ENCODE measurements around the gene ZNF415.
A peak's percentile ranks its signal among the peaks of the same experiment; 100 is the strongest.
"Not testable (repeated sequence)": the region's sequence is repeated elsewhere in the genome, so short reads cannot be mapped to it uniquely, and the experiment has no call there.

The ZNF415 gene

GRCh38 chr19:53102206-53102755 is 30.4 kb downstream of the ZNF415 start:
- DNase-seq, result peak in 1 of 2 donors; percentile 4

DNA sequence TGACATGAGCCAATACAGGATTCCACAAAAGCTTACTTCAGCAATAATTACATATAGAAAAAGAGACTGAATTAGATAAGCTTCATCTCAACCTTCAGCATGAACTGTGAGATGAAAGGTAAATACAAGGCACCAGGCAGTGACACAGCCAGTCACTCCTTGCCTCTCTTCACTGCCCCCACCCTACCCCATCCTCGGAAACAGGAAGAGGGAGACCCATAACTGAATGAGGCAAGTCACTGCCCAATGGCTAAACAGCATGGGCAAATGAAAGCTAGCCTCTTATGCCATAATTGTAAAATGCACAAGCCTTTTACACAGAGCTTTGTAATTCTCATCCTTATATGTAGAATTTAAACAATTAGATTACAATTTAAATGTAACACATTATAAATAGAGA is 31.2 kb downstream of the ZNF415 start:
- peak in 1 of 2 donors; percentile 8 for DNase-seq

DNA sequence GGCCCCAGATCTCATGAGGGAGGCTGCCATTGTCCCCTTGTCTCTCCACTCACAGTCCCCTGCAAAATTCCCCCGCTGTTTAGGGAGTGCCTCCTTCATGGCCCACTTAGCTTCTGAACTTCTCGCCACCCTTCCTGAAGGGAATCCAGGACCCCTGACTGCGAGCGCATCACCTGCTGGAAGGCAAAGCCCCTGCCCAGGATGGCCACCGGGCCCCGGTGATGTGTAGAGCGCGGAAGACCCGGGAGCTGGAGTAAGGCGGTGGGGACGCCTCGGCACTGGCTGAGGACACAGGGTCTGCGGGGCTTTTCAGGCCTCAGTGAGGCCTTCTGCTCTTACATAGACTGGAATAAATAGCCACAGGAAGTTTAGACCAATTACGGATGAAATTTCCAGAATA is 34.1 kb downstream of the ZNF415 start:
- DNase-seq, result not testable (repeated sequence)

DNA sequence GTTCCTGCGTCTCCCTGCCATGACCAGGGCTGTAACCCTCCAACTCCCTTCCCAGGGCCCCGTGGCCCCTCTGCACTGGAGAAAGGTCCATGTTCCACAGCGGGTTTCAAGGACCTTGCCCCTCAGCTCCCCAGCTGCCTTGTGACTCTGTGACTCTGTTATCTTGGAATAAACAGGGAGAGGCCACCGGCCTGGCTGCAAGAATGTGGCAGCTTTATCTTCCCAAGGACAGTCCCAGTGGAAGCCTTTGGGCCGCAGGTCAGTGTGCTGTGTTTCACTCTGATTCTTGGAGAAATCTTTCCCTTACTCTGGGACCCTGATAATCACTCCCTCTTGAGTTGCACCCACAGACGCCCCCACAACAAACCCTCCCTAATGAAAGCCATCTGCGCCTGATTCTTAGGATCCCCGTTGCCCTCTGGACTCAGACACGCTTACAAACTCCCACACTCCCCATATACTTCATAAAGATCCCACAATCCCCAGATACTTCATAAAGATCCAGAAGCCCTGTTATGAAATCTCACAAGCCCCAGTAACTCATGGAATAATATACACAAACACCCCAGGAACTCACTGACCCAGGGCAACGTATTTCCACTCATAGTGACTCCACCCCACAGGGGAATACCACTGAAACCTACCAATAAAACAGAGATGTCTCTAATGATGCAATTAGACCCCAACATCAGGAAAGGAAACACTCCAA is 35.6 kb downstream of the ZNF415 start:
- DNase-seq, result not testable (repeated sequence)

DNA sequence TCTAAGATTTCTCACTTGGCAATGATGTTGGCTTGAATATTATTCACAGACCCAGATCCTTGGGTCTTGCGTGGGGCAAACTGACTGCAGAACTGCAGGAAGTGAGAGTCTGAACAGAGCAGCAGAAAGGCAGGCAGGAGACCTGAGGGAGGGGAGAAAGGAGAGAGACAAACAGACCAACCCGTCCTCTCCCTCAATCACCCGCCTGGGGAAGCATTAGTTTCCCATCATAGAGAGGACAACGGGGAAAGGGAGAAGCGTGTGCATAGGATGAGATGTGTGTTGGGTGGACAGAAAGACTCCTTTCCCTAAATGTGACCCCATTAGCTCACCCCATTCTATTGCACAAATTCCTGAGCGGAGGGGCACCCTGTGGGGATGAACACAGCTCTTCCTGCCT is 36.1 kb downstream of the ZNF415 start:
- DNase-seq, result not testable (repeated sequence)

DNA sequence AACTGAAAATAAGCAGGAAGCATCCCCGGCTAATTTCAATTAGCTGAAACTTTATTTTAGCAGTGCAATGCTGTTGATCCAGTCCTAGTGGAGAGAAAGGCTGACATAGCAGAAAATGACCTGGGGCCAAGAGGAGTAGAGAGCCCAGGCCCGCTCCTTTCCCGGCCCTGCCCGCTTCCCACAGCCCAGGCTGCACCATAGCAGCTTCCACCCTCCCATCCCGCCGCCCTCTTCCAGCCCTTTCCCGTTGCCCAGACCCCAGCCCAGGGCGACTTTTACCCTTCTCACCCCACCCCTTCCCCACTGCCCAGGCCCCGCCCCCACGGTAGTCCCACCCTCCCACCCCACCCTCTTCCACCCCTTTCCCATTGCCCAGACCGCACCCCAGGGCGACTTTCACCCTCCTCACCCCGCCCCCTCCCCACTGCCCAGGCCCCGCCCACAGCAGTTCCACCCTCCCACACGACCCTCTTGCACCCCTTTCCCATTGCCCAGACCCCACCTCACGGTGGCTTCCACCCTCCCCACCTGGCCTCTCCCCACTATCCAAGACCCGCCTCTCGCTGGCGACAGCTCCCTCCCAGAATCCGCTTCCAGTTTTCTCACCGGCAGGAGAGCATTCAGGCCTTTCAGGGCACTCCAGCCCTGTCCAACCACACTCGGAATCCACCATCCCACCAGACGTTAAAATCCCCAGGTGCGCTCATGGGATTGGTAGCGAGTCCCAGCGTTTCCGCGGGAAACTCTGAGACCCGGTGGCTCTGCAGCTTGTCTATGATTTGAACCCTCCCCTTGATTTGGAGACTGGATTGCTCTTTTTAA is 37.7 kb downstream of the ZNF415 start:
- DNase-seq, result no peak

DNA sequence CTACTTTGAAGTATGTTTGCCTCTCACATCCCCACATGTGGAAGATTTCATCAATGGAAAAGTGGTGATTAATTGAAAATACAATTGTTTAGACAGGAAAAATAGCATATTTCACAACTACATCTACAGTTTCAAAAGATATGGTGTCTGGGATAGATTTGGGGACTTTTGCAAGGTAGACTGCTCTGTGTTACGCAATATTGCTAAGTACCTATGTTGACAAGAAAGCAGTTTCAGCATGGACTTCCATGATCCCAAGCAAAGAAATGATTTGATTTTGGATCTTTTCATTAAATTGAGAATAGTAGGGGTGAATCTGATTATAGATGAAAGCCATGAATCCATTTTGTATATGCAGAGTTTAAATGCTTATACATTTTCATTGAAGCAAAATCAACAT is 40.0 kb downstream of the ZNF415 start:
- DNase-seq, result no peak

- no peak for DNase-seq
Observed at GRCh38 chr19:53091413-53092254, 41.1 kb downstream of the ZNF415 start.

GRCh38 chr19:53088091-53088490 is 44.6 kb downstream of the ZNF415 start:
- DNase-seq, result no peak

DNA sequence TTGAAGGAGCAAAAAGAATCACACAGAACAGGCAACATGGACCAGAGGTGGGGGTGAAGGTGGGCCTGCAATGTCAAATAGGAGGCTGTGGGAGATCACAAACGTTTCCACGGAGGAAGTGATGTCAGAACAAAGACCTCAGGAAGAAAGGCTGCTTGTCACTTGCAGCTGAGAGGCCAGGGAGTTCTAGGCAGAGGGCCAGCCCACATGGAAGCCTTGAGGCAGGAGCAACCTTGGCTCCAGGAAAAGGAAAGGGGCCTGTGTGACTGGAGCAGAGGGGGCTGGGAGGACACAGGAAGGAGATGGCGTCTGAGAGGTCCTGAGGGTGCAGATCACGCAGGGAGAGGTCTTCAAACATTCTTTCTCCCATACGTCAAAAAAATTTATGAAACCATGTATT is 45.8 kb downstream of the ZNF415 start:
- no peak for DNase-seq

GRCh38 chr19:53085496-53085895 is 47.2 kb downstream of the ZNF415 start:
- no peak for DNase-seq

GRCh38 chr19:53082929-53083328 is 49.8 kb downstream of the ZNF415 start:
- no peak for DNase-seq

DNA sequence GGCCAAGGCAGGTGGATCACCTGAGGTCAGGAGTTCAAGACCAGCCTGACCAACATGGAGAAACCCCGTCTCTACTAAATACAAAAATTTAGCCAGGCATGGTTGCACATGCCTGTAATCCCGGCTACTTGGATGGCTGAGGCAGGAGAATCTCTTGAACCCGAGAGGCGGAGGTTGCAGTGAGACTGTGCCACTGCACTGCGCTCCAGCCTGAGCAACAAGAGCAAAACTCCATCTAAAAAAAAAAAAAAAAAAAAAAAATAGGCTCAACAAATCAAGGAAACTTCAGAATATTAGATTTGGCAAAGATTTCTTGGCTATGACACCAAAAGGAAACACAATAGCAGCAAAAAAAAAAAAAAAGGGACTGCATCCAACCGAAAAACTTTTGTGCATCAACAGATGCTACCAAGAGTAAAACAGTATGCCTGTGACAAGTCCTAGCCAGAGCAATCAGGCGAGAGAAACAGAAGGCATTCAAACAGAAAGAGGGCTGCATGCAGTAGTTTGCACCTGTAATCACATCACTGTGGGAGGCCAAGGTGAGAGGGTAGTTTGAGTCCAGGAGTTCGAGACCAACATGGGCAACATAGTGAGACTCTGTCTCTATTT is 53.3 kb downstream of the ZNF415 start:
- no peak for DNase-seq

GRCh38 chr19:53078668-53079067 is 54.0 kb downstream of the ZNF415 start:
- DNase-seq, result no peak

DNA sequence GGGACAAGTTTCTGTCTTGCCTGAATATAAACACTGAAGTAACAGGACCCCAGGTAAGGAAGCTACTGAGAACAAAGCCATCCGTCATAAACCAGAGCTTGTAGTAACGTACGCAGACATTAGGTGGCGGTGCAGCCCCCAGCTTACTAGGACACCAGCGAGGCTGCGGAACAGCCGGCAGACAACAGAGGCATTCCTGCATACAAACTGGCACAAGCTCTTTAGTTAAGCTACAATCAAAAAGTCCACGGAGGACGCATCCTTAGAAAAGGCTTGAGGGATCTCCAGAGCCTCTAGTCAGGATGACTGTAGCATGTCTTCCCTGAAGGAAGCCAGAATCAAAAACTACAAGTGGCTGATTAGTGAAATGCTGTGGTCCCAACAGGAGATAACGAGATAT is 55.7 kb downstream of the ZNF415 start:
- peak in 1 of 2 donors; percentile 19 for DNase-seq

DNA sequence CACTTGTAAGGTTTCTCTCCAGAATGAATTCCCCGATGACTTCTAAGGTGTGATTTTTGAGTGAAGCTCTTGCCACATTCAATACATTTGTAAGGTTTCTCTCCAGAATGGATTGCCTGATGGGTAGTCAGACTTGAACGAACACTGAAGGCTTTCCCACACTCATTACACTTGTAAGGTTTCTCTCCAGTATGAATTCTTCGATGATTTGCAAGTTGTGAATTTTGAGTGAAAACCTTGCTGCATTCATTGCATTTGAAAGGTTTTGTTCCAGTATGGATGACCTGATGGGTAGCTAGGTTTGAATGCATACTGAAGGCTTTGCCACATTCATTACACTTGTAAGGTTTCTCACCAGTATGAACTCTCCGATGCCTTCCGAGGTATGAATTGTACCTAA is 63.9 kb downstream of the ZNF415 start:
- no peak for DNase-seq

DNA sequence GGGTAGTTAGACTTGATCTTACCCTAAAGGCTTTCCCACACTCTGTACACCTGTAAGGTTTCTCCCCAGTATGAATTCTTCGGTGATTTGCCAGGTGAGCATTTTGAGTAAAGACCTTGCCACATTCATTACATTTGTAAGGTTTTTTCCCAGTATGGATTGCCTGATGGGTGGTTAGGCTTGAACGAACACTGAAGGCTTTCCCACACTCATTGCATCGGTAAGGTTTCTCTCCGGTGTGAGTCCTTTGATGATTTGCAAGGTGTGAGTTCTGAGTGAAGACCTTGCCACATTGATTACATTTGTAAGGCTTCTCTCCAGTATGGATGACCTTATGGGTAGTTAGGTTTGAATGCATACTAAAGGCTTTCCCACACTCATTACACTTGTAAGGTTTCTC is 64.5 kb downstream of the ZNF415 start:
- no peak for DNase-seq

DNA sequence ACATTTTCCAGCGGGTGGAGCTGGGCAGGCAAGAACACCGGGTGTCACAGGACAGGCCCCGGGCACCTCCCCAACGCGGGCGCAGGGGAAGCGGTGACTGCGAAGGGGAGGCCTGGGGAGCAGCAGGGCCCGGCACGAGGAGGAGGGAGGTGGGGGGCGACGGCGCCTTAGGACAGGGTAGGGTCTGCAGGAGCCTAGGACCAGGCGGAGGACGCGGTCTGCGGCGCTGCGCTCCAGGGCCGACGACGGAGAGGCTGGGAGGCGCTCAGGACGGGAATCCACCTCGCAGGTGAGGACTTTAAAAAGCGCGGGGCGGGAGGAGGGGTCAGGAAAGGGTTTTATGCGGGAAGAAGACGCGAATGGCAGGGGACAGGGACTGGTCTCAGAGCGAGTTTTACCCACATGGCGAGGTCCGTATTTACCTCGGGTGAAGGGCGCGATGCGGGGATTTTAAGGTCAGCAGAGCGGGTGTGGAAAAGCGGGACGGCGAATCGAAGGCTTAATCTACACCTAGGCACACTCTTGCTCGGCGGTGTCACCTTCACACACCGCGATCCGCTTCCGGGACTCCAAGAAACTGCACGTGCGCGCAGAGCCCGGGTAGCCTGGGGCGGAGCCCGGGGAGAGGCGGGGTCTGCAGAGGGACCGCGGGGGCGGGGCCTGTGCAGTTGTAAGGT is 74.7 kb downstream of the ZNF415 start:
- no peak for DNase-seq
